ENCODE measurements around the gene HTRA1.

HTRA1 gene

DNA sequence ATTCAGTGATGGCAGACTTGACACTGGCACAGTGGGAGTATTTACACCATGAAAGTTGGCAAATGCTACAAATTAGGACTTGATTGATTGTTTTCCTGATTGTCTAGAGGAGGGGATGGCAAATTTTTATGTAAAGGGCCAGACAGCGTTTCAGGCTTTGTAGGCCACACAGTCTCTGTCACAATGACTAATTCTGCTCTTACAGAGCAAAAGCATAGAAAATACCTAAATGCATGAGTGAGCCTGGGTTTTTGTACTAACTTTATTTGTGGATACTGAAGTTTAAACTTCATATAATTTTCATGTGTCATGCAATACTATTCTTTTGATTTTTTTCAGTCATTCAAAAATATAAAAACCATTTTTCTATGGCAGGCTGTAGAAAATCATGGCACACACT lies 15.9 kb upstream of the HTRA1 start:
- DNase-seq (ENCODE audit: insufficient read length, low spot score) (no peak), FAIRE-seq (no peak)
- TF ChIP-seq, protein P1, sequence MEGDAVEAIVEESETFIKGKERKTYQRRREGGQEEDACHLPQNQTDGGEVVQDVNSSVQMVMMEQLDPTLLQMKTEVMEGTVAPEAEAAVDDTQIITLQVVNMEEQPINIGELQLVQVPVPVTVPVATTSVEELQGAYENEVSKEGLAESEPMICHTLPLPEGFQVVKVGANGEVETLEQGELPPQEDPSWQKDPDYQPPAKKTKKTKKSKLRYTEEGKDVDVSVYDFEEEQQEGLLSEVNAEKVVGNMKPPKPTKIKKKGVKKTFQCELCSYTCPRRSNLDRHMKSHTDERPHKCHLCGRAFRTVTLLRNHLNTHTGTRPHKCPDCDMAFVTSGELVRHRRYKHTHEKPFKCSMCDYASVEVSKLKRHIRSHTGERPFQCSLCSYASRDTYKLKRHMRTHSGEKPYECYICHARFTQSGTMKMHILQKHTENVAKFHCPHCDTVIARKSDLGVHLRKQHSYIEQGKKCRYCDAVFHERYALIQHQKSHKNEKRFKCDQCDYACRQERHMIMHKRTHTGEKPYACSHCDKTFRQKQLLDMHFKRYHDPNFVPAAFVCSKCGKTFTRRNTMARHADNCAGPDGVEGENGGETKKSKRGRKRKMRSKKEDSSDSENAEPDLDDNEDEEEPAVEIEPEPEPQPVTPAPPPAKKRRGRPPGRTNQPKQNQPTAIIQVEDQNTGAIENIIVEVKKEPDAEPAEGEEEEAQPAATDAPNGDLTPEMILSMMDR (IDR thresholded peaks at IDR 0.05; ENCODE audit: insufficient read depth, missing control alignments) = no peak

DNA sequence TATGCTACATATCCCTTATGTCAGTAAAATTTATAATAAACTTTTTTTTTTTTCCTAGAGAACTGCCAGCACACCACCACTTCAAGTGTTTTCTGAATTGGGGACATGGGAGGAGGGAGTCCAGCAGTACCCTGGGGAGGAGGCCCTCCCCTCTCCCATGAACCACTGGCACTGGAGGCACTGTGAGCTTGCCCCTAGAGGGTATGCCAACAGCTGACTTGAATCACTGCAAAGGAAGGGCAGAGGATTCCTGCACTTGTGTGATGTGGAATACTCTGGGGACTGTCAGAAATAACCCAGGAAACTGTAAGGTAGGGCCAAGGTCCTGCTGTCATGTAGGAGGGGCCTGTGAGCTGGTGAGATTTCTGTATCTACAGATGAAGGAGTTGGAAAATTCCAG lies 15.4 kb upstream of the HTRA1 start:
- TF ChIP-seq, protein P1 (IDR thresholded peaks at IDR 0.05; ENCODE audit: insufficient read depth, missing control alignments) = no peak
- no peak for DNase-seq (ENCODE audit: insufficient read length, low spot score)
- FAIRE-seq = no peak

DNA sequence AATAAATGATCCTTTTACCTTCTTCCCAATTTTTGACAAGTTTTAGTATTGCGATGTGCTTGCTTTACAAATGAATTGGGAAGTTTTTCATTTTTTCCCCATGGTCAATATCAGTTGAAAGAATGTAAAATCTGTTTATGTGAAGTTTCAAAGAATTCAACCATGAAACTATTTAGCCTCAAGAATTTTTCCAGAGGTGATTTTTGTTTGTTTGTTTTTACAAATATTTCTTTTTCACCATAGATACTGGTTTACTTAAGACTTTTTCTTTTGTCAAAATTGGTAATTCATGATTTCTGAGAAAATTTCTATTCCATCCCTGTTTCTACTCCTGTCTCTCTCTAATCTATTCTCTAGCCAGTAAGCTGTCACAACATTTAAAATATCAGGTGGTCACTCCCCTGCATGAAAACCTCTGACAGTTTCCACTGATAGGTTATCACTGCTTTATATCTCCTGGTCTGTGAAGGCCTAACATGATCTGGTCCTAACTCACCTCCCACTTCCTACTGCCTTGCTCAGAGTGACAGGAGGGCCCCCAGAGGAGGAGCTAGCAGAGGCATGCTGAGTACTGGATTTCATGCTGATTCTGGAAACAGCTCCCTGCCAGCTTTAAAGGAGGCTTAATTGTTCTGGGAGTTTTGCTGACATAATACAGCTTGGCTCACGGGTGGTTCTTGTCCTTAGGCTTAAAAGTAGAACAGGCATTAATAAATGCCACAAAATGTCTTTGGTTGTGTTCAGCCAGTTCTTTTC lies 14.5 kb upstream of the HTRA1 start:
- no peak for FAIRE-seq
- no peak for DNase-seq (ENCODE audit: insufficient read length, low spot score)
- TF ChIP-seq, protein P1 (IDR thresholded peaks at IDR 0.05; ENCODE audit: insufficient read depth, missing control alignments) = no peak

DNA sequence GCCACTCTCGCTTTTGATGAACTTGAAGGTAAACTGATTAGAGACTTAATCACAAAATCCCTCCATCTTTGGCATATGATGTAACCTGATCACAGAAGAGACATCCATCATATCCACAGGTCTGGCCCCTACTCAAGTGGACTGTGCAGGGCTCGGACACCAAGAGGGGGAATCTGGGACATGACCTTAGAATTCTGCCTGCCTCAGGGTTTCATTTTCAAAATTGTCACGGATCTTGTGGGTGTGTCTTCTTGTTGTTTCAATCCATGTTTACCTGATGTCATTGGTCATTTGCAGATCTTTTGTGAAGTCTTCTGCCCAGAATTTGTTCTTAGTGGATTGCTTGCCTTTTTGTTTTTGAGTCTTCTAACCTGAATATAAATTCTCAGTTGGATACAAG lies 12.8 kb upstream of the HTRA1 start:
- FAIRE-seq = no peak
- no peak for DNase-seq (ENCODE audit: insufficient read length, low spot score)
- TF ChIP-seq, protein P1 (IDR thresholded peaks at IDR 0.05; ENCODE audit: insufficient read depth, missing control alignments) = no peak

DNA sequence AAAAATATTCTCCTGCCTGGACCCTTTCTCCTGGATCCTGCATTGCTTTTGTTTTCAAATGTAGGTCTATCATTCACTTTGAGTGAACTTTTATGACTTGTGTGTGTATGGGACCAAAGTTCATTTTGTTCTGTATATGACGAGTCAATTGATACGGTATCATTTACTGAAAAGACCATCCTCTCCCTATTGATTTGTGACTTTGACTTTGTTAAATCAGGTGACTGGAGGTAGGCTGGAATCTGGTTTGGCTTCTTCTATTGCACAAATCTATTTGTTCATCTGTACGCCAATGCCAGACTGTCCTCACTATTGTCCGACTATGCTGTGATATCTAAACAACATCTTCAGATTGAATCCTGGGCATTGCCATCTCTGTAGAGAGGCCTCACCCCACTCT lies 12.2 kb upstream of the HTRA1 start:
- DNase-seq (ENCODE audit: insufficient read length, low spot score) (no peak), FAIRE-seq (no peak)
- TF ChIP-seq, protein P1 (IDR thresholded peaks at IDR 0.05; ENCODE audit: insufficient read depth, missing control alignments) = no peak

DNA sequence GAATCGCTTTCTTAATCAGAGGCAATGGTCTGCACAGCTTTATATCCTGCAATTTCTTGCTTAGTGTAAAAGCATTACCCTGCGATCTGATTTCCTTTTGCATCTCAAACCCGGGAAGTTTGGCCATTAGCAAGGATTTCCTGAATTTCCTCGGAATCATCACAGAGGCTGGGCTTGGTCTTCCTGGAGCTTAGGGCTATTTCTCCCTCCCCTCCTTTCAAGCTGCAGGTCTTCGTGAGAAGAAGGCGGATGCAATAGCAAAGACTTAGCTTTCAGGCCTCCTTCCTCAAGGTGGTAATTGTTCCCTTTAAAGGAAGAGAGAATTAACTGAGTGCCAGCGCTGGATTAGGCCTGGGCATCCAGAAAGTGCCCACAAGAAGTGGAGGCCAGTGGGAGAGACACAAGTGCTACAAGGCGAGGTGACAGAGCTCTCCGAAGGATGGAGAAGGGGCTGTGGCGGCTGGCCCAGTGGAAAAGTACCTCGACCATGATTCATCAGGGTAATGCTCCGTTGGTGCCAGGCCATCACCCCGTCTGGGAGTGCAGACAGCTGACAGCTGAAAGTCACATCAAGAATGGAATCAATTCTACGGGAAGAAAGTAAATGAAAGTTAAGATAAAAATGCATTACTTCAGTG lies 10.9 kb upstream of the HTRA1 start:
- TF ChIP-seq, protein P1 (IDR thresholded peaks at IDR 0.05; ENCODE audit: insufficient read depth, missing control alignments) = no peak

DNA sequence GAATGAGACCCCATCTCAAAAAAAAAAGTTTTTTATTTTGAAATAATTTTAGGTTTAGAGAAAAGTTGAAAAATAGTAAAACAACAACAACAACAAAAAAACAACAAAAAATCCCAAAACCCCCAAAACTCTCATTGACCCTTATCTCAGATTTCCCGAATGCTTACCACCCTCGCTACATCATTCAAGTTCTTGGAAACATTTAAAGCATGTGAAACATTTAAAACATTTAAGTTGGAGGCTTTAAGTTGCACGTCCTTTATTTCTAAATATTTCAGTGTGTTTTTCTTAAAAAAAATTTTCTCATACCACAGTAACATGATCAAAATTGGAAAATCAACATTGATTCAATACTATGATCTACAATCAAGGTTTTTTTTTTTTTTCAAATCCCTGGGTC lies 7.3 kb upstream of the HTRA1 start:
- DNase-seq (ENCODE audit: insufficient read length, low spot score) (no peak), FAIRE-seq (no peak)
- TF ChIP-seq, protein P1 (IDR thresholded peaks at IDR 0.05; ENCODE audit: insufficient read depth, missing control alignments) = no peak

More for the DNA sequence above, 10.9 kb upstream of the HTRA1 start:
- FAIRE-seq = no peak
- no peak for DNase-seq (ENCODE audit: insufficient read length, low spot score)

Measured in D721Med (cell line).